ENCODE results near the gene NKX1-1.

The NKX1-1 gene

GRCh38 chr4:1367230-1367935, 38.9 kb downstream of the NKX1-1 start:
- H3K4me3 ChIP-seq (ENCODE audit: low read depth, low read length): no peak overlapping the region
- DNase-seq (ENCODE audit: low read depth): no peak
- TF ChIP-seq POLR2A (IDR thresholded peaks at IDR 0.05; ENCODE audit: extremely low read depth, insufficient read length): no peak
- TF ChIP-seq MYC (IDR thresholded peaks at IDR 0.05; ENCODE audit: low read depth, low read length): no peak

GRCh38 chr4:1366371-1367229, 39.6 kb downstream of the NKX1-1 start:
- no peak overlapping the region for H3K4me3 ChIP-seq (ENCODE audit: low read depth, low read length)
- DNase-seq (ENCODE audit: low read depth): no peak
- TF ChIP-seq MYC (IDR thresholded peaks at IDR 0.05; ENCODE audit: low read depth, low read length) (no peak), POLR2A (IDR thresholded peaks at IDR 0.05; ENCODE audit: extremely low read depth, insufficient read length) (no peak), CTCF (IDR thresholded peaks at IDR 0.05; ENCODE audit: low read depth, low read length) (no peak), MAX (IDR thresholded peaks at IDR 0.05; ENCODE audit: low read depth, low read length) (no peak)

- peak; percentile 48 for DNase-seq (ENCODE audit: low read depth)
- TF ChIP-seq POLR2A (IDR thresholded peaks at IDR 0.05; ENCODE audit: extremely low read depth, insufficient read length) (no peak), CTCF (IDR thresholded peaks at IDR 0.05; ENCODE audit: low read depth, low read length) (peak; percentile 21), MYC (IDR thresholded peaks at IDR 0.05; ENCODE audit: low read depth, low read length) (no peak), MAX (IDR thresholded peaks at IDR 0.05; ENCODE audit: low read depth, low read length) (no peak)
- H3K4me3 ChIP-seq (ENCODE audit: low read depth, low read length): no peak overlapping the region
Observed at GRCh38 chr4:1365271-1366178, 40.7 kb downstream of the NKX1-1 start.

GRCh38 chr4:1364748-1365147, 41.5 kb downstream of the NKX1-1 start:
- no peak overlapping the region for H3K4me3 ChIP-seq (ENCODE audit: low read depth, low read length)
- DNase-seq (ENCODE audit: low read depth): no peak
- TF ChIP-seq MYC (IDR thresholded peaks at IDR 0.05; ENCODE audit: low read depth, low read length) (no peak), CTCF (IDR thresholded peaks at IDR 0.05; ENCODE audit: low read depth, low read length) (no peak)

GRCh38 chr4:1364217-1364616, 42.0 kb downstream of the NKX1-1 start:
- no peak overlapping the region for H3K4me3 ChIP-seq (ENCODE audit: low read depth, low read length)
- TF ChIP-seq POLR2A (IDR thresholded peaks at IDR 0.05; ENCODE audit: extremely low read depth, insufficient read length) (no peak), MYC (IDR thresholded peaks at IDR 0.05; ENCODE audit: low read depth, low read length) (no peak), CTCF (IDR thresholded peaks at IDR 0.05; ENCODE audit: low read depth, low read length) (no peak), MAX (IDR thresholded peaks at IDR 0.05; ENCODE audit: low read depth, low read length) (no peak)
- DNase-seq (ENCODE audit: low read depth): no peak

- H3K4me3 ChIP-seq (ENCODE audit: low read depth, low read length): no peak overlapping the region
- DNase-seq (ENCODE audit: low read depth): no peak
- TF ChIP-seq MAX (IDR thresholded peaks at IDR 0.05; ENCODE audit: low read depth, low read length) (no peak), MYC (IDR thresholded peaks at IDR 0.05; ENCODE audit: low read depth, low read length) (no peak), CTCF (IDR thresholded peaks at IDR 0.05; ENCODE audit: low read depth, low read length) (no peak), POLR2A (IDR thresholded peaks at IDR 0.05; ENCODE audit: extremely low read depth, insufficient read length) (no peak)
Observed at GRCh38 chr4:1363513-1363912, 42.7 kb downstream of the NKX1-1 start.
